Iris pigment epithelial cell (primary cell): ENCODE data around the gene PTPDC1.

Experiments
- DNase-seq: peaks from one replicate; pipeline ENCODE4 v3.0.0-alpha.2; 2011; ENCODE audit warnings: low read depth

The PTPDC1 gene

DNA sequence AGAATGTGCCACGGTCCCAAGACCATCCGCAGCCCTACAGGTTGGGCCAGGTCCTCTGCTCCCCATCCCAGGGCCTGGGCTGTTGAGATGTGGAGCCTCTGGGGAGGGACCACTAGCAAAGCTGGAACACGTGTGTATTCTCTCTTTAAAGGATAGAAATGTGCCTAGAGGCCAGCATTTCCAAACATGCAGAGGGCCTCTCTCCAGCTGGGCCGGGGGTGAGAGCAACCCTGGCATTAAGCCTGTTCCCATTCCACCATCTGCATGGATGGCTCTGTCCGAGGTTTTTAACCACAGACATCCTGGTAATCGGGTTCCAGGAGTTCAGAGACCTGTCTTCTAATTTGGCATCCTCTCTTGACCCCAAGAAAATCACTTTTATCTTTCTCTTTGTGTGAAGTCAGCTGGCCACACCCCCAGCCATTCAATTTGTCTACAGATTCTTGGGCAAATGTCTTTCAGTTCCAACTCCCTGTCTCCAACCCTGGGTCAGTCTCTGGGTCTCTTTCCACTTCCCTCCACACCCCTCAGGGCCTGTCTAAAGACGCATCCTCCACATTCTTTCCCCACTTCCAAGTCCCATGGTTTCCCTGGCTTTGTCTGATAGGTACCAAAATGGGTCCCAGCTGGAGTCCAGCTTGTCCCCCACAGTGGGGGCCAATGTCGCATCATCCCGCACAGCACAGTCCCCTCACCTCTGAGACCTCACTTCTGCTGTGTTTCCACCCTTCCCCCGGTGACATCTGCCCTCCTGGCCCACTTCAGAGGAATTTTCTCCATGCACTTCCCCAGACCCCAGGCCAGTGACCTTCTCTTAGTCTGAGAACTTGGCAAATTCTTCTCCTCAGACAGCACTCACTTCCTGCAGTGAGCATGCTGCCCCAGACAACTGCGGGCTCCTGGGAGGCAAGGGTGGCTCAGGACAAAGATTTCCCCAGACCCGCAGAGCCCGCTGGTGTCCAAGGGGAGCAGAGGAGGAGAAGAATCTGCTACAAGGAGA, 56.8 kb downstream of the PTPDC1 start:
- DNase-seq, result peak; percentile 40

DNA sequence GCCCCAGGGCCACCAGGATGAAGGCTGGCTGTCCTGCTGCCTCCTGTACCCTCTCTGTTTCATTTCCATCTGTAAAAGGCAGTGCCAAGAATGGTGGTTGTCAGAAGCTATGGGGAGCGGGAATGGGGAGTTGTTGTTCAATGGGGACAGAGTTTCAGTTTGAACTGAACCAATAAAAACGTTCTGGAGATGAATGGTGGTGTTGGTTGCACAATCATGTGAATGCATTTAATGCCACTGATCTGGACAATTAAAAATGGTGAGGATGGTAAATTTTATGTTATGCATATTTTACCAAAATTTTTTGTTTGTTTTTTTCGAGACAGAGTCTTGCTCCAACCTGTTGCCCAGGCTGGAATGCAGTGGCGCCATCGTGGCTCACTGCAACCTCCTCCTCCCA, 58.1 kb downstream of the PTPDC1 start:
- no peak for DNase-seq

DNA sequence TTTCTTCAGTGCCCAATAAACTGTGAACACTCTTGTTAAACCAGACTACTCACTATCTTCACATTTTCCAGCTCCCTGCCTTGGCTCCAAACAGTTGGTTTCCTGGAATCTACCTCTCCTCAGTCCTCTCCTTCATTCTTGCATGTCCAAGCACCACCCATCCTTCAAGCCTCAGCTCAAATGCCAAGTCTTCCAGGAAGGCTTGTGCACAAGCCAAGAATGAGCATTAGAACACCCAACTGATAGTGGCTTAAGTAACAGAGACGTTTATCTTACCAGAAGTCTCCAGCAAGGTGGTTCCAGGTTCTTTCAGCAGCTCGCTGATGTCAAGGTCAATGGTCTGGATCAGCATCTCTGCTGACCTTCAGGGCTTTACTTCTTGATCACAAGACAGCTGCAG, 60.1 kb downstream of the PTPDC1 start:
- DNase-seq, result peak; percentile 45

DNA sequence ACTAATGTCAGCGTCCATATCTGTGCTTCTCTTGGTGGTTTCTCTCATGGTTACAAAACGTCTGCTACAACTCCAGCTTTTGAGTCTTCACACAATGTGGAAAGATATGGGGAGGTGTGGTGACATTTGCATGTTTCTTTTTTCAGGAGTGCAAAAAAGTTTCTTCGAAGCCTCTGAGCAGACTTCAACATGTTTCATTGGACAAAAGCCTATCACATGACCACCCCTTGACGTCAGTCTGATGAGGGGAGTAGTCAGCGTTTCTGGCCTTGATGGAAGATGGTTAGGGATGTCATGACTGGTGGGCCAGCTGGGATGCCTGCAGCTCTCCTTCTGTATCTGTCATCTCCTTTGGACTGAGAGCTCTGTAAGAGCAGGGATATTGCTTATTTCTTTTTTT, 61.4 kb downstream of the PTPDC1 start:
- DNase-seq, result no peak

DNA sequence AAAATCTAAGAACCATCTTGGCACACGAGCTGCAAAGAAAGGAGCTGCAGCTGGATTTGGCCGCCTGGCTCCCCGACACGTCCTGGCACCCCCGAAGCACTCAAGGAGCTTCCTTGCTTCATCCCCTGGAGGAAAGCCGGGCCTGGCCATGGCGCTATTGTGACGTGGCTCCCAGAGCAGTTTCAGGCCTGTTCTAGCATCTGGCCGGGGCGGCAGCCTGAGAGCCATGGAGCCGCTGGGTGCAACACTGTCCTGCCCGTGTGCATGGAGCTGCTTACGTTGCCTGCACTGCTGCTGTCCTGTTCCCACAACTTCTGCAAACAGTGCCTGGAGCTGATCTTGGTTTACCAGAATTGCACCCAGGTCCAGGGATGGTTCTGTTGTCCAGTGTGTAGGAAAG, 63.5 kb downstream of the PTPDC1 start:
- DNase-seq, result no peak

DNA sequence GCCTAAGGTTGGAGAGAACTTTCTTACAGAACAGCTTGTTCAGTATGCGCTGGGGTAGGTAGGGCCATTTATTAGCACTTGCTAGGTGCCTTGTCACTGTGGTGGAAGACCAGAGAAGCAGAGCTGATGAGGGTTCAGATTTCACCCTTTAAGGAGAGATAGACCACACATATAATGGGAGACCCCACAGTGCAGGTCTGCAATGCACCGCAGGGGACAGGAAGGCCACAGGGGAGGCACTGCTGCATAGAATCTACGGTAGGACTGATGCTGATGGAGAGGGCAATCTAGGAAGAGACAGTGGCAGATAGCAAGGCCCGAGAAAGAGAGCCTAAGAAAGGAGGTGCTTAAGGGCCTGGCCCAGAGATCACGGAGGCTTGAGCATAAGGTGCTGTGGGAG, 64.2 kb downstream of the PTPDC1 start:
- no peak for DNase-seq

DNA sequence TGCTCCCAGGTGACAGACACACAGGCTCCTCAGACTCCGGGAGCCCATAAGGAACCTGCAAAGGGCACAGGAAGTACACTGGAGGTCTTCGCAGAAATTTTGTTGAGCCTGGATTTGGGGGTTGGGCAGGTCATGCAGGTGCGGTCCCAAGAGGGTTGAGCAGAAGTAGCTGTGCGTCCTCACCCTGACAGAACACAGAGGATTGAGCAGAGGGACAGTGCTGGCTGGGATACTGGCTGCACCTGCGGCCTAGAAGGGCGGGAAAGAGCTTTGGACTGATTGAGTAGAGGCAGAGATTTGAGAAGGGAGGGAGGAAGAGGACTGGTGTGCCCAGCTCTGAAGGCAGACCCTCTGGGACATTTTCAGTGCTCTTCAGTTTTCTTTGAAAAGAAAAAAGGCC, 65.4 kb downstream of the PTPDC1 start:
- no peak for DNase-seq

DNA sequence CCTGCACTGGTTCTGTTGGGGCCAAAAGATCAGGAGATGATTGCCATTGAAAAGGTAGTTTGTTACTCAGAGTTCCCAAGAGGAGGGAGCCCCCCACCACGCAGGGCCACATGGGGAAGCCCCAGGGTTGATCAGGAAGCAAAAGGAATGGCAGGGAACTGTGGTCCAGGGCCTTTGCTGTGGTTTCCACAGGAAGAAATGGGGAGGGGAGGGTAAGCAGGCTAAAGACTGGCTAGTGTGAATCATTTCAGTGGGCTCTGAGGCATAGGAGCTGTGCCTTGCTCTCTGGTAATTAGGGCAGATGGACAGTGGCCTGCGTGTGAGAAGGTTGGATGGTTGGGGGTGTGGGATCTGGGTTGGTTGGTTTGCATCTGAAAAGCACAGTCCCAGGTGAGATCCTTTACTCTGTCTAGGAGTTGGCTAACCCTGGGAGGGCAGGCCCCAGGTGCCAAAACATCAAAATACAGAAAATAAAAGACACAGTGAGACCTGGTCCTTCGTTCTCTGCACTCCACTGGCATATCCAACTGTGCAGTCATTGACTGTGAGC, 66.1 kb downstream of the PTPDC1 start:
- DNase-seq, result no peak

DNA sequence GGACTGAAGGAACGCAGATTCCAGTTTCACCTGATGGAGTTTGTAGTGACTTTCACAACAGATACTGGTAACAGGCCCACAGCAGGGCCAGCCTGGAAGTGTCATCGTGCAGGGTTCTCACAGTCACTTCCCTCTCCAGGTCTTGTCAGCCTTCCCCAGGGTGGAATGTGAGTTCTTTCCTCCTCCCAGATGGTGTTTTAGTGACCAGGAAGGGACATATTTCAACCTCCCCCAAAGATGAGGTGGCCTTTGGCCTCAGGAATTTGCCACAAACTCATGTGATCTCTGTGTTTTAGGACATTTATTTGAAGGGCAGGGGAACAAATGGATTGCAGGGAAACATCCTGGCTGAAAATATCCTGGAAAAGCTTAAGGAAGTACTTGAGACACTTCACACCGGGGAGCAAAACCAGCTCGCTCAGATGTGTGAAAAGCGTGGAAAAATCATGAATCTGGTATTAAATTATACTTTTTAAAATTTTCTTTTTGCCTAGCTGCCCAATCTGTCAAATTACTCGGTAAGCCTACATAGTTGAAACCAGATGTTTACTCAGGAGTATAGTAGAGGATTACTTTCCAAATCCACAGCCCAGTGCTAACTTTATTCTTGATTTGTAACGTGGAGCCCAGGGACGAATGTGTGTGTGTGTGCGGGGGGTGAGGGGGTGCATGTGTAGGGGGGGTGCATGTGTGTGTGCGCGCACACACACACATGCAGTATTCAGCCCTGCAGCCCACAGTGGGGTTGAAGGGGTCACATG, 66.8 kb downstream of the PTPDC1 start:
- no peak for DNase-seq

DNA sequence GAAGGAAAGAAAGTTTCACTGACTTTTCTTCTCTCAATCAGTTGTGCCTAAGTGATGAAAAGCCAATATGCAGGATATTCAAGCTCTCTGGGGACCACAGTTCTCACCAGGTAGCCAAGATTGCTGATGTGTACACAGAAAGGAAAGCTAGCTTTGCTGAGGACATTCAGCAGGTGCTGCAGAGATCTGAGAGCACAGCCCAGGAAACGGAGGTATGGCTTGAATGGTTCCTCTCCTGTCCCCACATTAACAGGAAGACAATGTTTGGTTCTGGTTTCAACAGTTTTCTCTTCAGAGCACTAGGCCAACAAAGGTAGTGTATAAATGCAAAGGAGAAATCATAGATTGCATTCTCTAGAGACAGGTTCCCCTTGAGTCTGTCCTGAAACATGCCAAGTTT, 69.6 kb downstream of the PTPDC1 start:
- no peak for DNase-seq

DNA sequence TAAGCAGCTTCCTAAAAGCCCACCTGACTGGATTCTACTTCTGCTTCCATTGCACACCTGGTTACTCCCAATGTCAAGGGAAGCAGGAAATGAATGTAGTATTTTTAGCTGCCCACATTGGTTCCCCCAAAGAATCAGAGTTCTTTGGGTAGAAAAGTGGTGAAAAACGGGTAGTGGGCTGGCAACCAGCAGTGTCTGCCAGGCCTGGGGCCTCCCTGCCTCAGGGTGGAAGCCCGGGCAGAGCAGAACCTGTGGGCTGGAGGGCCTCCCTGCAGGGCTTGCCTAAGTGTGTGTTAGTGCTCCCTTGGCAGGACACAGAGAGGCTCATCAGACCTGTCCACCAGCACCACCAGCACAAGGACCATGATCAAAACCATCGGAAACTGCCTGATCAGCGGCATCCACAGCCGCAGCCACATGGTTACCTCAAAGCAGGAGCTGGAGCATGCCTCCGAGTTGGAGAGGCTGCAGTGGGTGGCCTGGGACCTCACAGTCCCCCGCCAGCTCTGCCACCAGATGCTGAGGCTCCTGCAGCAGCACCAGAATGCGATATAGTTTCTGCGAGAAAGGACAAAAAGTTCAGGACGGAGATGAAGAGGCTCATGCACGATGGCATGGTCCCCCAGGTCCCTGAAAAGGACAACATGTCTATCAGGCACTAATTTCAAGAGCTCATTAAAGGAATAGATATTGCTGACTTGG, 72.2 kb downstream of the PTPDC1 start:
- no peak for DNase-seq

DNA sequence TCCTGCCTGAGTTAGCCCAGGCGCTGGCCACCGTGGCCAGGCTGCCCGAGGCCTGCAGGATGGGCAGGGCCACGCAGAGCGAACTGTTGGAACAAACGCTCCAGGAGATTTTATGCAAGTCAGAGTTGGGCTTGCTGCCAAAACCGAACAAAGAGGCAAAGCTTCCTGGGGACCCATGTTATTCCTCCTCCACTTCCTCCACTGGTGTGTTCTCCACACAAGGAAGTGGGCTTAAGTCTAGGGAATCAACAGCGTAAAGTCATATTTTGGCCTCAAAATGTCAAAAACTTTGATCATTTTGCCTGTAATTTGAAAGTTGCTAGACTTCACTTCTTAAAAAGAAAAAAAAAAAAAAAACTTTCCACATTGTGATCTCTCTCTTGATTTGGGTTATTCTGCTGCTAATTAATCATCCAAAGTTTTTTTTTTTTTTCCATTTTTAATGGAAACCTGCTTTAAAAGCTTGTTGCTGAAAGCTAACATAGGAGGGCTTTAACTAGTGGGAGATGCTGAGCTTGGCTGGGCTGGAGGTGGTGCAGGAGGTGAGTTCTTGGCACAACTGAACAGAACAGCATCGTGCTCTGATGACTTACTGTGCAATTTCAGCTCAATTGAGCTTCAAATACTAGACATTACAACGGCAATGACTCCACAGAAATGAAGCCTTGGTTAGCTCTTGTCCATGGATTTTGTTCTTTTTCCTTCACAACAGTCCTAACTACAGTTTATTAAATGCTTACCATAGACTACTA, 73.0 kb downstream of the PTPDC1 start:
- DNase-seq, result peak; percentile 85
